GM20431 (cell line): ENCODE measurements around the gene MT1F.
"Not testable (repeated sequence)": the region's sequence is repeated elsewhere in the genome, so short reads cannot be mapped to it uniquely, and the experiment has no call there.

Experiments
- in situ Hi-C: fragments of 300-500 bp; cut with MseI, MboI; formaldehyde crosslinking; loops from one replicate; pipeline ENCODE4 v1.15.0; 2020; ENCODE audit warnings: low sequenced_read_pairs; ENCODE audit not compliant: unreplicated experiment

The MT1F gene

GRCh38 chr16:56669840-56670619, 12.3 kb downstream of the MT1F start:
- in situ Hi-C loops = no loop called here

- in situ Hi-C loops = no loop called here
Measured at GRCh38 chr16:56670620-56670934, 12.8 kb downstream of the MT1F start.

GRCh38 chr16:56671691-56672090, 13.9 kb downstream of the MT1F start:
- in situ Hi-C loops = not testable (repeated sequence)

GRCh38 chr16:56672171-56672570, 14.4 kb downstream of the MT1F start:
- in situ Hi-C loops = not testable (repeated sequence)

- in situ Hi-C loops = no loop called here
Measured at GRCh38 chr16:56672761-56673536, 15.2 kb downstream of the MT1F start.

- in situ Hi-C loops = no loop called here
Measured at GRCh38 chr16:56673921-56674320, 16.2 kb downstream of the MT1F start.

GRCh38 chr16:56674570-56674969, 16.8 kb downstream of the MT1F start:
- in situ Hi-C loops = not testable (repeated sequence)

GRCh38 chr16:56675685-56676210, 18.0 kb downstream of the MT1F start:
- in situ Hi-C loops = no loop called here

- in situ Hi-C loops = no loop called here
Measured at GRCh38 chr16:56677474-56677873, 19.7 kb downstream of the MT1F start.

GRCh38 chr16:56679078-56679730, 21.4 kb downstream of the MT1F start:
- in situ Hi-C loops = no loop called here

GRCh38 chr16:56679818-56680217, 22.1 kb downstream of the MT1F start:
- in situ Hi-C loops = no loop called here

GRCh38 chr16:56681939-56682702, 24.4 kb downstream of the MT1F start, which contains the start of gene MT1X:
Gene MT1X (plus strand): TSS chr16:56682470. CDS start chr16:56682541, 71 bp downstream.
- in situ Hi-C loops = no loop called here

GRCh38 chr16:56682703-56683397, 25.1 kb downstream of the MT1F start:
- in situ Hi-C loops = no loop called here

GRCh38 chr16:56683424-56684172, 25.8 kb downstream of the MT1F start:
- in situ Hi-C loops = no loop called here

- in situ Hi-C loops = no loop called here
Measured at GRCh38 chr16:56684256-56684925, 26.6 kb downstream of the MT1F start.

GRCh38 chr16:56684926-56685590, 27.3 kb downstream of the MT1F start:
- in situ Hi-C loops = no loop called here

- in situ Hi-C loops = no loop called here
Measured at GRCh38 chr16:56686758-56687157, 29.0 kb downstream of the MT1F start.

- in situ Hi-C loops = no loop called here
Measured at GRCh38 chr16:56688762-56689161, 31.0 kb downstream of the MT1F start.
